Thyroid gland (tissue), 4 donors: Measurements from ENCODE around the gene UBTD1. TPM values are rescaled to one million over a fixed set of nuclear protein-coding genes. Genes with fewer than 3 reads are reported as not detected.

ENCODE experiments used
- DNase-seq, 2 donors: peaks; one replicate each; pipeline ENCODE4 v3.0.0-alpha.2; 2019
- H3K27ac ChIP-seq, 3 donors: fragments of 200-600 bp; sonication (generic); 1 replicate in 2 of 3; 2 replicates in 1 of 3; pipeline ENCODE4 v1.5.1; 2016 to 2019; ENCODE audit warnings: mild to moderate bottlenecking in 1 of 3, moderate library complexity in 1 of 3
- H3K27me3 ChIP-seq: fragments of 200-600 bp; sonication (generic); one replicate; pipeline ENCODE4 v1.5.1; 2019
- H3K36me3 ChIP-seq, 2 donors: fragments of 200-600 bp; sonication (generic); one replicate each; pipeline ENCODE4 v1.5.1; 2016 to 2019
- H3K4me1 ChIP-seq, 2 donors: fragments of 200-600 bp; sonication (generic); one replicate each; pipeline ENCODE4 v1.5.1; 2017 to 2019
- H3K4me3 ChIP-seq, 3 donors: fragments of 200-600 bp; sonication (generic); replicated peaks in 1 of 3; 1 replicate in 2 of 3; 2 replicates in 1 of 3; pipeline ENCODE4 v1.5.1; 2016; ENCODE audit warnings: mild to moderate bottlenecking in 1 of 3
- H3K9me3 ChIP-seq: fragments of 200-600 bp; sonication (generic); one replicate; pipeline ENCODE4 v1.5.1; 2017
- POLR2A ChIP-seq, 2 donors: fragments of 450-650 bp; IDR thresholded peaks; one replicate each; pipeline ENCODE4 v1.6.1; 2017; ENCODE audit warnings: antibody characterized with exemption in 2 of 2, mild to moderate bottlenecking in 2 of 2, moderate library complexity in 1 of 2
- WGBS, 2 donors: methylation state at CpG; one replicate each; pipeline ENCODE4 v1.1.5; 2017; 5-methylcytosine and 5-hydroxymethylcytosine counted together
- intact Hi-C: fragments of 100-400 bp; cut with DNase I; formaldehyde crosslinking; loops from one replicate; pipeline ENCODE4 v1.15.1; 2023
- total RNA-seq, 4 donors: library from RNA; depleted of rRNA; stranded (reverse); fragments of >200 nt; gene quantifications; one replicate each; pipeline ENCODE4 v1.2.3, GENCODE V29; 2016
- TF ChIP-seq, protein P1 (sequence below), 6 experiments: fragments of 200-600 bp in 3 of 6; fragments of 450-650 bp in 3 of 6; sonication (generic) in 3 of 6; IDR thresholded peaks; one replicate each; pipeline ENCODE4 v1.5.1; 2016 to 2019; ENCODE audit warnings: antibody characterized with exemption in 6 of 6, mild to moderate bottlenecking in 2 of 6, inconsistent platforms in 1 of 6, moderate library complexity in 1 of 6

Gene UBTD1
- total RNA-seq, 4 donors from 2014 or later = 7.8 to 27.8 (median 20.0) TPM

DNA sequence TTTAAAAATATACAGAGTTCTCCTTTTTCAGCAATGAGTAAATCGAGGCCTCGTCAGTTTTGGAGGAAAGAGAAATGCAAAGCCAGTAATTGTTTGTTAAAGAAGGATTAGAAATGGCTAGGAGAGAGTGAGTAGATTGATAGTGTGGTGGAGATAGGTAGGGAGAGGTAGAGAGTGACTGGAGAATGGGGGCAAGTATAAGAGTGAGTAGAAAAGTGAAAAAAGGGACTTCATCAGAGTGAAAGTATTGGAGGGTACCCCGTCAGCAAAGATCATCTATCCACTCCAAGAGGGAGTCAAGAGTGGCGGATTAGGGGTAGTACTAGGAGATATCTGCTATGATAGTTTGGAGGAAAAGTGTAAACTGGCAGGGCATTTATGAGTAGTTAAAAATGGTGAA, 64.6 kb downstream of the UBTD1 start:
- intact Hi-C loops = no loop called here
- 95 to 97% methylated on average over 4 of the region's 4 CpGs for WGBS, 2 donors
- H3K27ac ChIP-seq = no peak overlapping the region
- no peaks in the 10 kb centered on the region for H3K9me3 ChIP-seq
- no peak for DNase-seq
- H3K4me3 ChIP-seq = no peak overlapping the region
- H3K27me3 ChIP-seq = no peaks in the 10 kb centered on the region
- H3K36me3 ChIP-seq = no peaks in the 10 kb centered on the region
- H3K4me1 ChIP-seq = no peaks in the 10 kb centered on the region
- TF ChIP-seq, protein P1, sequence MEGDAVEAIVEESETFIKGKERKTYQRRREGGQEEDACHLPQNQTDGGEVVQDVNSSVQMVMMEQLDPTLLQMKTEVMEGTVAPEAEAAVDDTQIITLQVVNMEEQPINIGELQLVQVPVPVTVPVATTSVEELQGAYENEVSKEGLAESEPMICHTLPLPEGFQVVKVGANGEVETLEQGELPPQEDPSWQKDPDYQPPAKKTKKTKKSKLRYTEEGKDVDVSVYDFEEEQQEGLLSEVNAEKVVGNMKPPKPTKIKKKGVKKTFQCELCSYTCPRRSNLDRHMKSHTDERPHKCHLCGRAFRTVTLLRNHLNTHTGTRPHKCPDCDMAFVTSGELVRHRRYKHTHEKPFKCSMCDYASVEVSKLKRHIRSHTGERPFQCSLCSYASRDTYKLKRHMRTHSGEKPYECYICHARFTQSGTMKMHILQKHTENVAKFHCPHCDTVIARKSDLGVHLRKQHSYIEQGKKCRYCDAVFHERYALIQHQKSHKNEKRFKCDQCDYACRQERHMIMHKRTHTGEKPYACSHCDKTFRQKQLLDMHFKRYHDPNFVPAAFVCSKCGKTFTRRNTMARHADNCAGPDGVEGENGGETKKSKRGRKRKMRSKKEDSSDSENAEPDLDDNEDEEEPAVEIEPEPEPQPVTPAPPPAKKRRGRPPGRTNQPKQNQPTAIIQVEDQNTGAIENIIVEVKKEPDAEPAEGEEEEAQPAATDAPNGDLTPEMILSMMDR (IDR thresholded peaks at IDR 0.05) = no peak
- TF ChIP-seq POLR2A (IDR thresholded peaks at IDR 0.05) = no peak

DNA sequence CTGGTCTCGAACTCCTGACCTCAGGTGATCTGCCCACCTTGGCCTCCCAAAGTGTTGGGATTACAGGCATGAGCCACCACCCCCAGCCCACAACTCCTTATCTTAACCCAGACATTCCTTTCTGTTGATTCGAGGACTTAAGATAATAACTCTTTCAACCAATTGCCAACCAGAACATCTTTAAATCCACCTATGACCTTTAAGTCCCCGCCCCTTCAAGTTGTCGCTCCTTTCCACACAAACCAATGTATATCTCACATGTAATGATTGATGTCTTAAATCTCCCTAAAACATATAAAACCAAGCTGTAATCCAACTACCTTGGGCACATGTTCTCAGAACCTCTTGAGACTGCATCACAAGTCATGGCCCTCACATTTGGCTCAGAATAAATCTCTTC, 66.1 kb downstream of the UBTD1 start:
- peaks cover 0 to 5% of the 10 kb centered on the region in 2 donors for H3K36me3 ChIP-seq
- intact Hi-C loops = no loop called here

DNA sequence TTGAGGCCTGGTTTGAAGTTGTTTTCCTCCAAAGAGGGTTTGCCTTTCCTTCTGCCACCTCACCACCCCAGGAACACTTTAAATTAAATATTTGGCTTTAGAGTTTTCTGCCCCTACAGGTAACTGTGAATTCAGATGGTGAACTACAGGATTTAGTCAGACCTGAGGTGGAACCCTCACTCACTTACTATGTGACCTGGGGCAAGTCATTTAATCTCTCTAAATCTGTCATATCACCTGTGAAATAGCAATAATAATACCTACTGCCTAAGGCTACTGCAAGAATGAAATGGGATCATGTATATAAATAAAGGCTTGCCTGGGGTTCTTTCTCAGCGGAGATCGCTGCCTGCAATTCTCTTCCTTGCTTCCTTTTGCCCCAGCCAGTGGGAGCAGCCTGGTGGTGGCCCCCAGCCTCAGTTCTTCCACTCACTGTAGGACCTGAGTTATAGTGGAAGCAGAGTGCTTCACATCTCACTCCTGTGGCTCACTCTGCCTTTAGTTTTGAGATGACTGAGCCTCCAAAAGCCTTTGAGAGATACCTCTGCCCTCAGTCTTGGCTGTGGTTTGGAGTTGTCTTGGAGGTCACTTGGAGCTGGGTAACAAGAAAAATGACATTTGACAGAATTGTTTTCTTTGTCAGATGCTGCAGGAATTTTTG, 67.7 kb downstream of the UBTD1 start:
- no peaks in the 10 kb centered on the region for H3K9me3 ChIP-seq
- no peaks in the 10 kb centered on the region for H3K27me3 ChIP-seq
- no peak for DNase-seq
- H3K4me1 ChIP-seq = no peaks in the 10 kb centered on the region
- 98 to 100% methylated on average over 2 of the region's 2 CpGs for WGBS, 2 donors
- TF ChIP-seq, protein P1 (IDR thresholded peaks at IDR 0.05) = no peak
- TF ChIP-seq POLR2A (IDR thresholded peaks at IDR 0.05) = no peak
- H3K4me3 ChIP-seq = no peak overlapping the region
- no peak overlapping the region for H3K27ac ChIP-seq
- intact Hi-C loops = no loop called here
- H3K36me3 ChIP-seq = peaks cover 3 to 16% of the 10 kb centered on the region in 2 donors

More for the DNA sequence above, 66.1 kb downstream of the UBTD1 start:
- H3K27ac ChIP-seq = no peak overlapping the region
- TF ChIP-seq, protein P1 (IDR thresholded peaks at IDR 0.05) = no peak
- TF ChIP-seq POLR2A (IDR thresholded peaks at IDR 0.05) = no peak
- WGBS, 2 donors = 95 to 96% methylated on average over 4 of the region's 4 CpGs
- H3K27me3 ChIP-seq = no peaks in the 10 kb centered on the region
- no peak for DNase-seq
- no peaks in the 10 kb centered on the region for H3K4me1 ChIP-seq
- no peak overlapping the region for H3K4me3 ChIP-seq
- H3K9me3 ChIP-seq = no peaks in the 10 kb centered on the region

DNA sequence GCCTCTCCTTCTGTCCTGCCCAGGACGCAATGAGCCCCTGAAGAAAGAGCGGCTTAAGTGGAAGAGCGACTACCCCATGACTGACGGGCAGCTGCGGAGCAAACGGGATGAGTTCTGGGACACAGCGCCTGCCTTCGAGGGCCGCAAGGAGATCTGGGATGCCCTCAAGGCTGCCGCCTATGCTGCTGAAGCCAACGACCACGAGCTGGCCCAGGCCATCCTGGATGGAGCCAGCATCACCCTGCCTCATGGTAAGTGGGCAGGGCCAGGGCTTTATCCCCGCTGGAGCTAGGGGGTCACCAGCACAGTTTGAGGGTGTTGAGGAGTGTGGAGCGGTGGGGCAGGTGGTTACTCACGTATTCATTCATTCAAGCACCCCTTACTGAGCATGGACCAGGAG, 69.2 kb downstream of the UBTD1 start:
- DNase-seq = no peak
- no peaks in the 10 kb centered on the region for H3K9me3 ChIP-seq
- no peak overlapping the region for H3K27ac ChIP-seq
- no peaks in the 10 kb centered on the region for H3K27me3 ChIP-seq
- H3K4me3 ChIP-seq = no peak overlapping the region
- H3K4me1 ChIP-seq = peaks cover 6 to 8% of the 10 kb centered on the region in 2 donors
- 90 to 94% methylated on average over 14 to 15 of the region's 15 CpGs for WGBS, 2 donors
- intact Hi-C loops = no loop called here
- TF ChIP-seq, protein P1 (IDR thresholded peaks at IDR 0.05) = no peak
- TF ChIP-seq POLR2A (IDR thresholded peaks at IDR 0.05) = no peak
- H3K36me3 ChIP-seq = peaks cover 3 to 16% of the 10 kb centered on the region in 2 donors

DNA sequence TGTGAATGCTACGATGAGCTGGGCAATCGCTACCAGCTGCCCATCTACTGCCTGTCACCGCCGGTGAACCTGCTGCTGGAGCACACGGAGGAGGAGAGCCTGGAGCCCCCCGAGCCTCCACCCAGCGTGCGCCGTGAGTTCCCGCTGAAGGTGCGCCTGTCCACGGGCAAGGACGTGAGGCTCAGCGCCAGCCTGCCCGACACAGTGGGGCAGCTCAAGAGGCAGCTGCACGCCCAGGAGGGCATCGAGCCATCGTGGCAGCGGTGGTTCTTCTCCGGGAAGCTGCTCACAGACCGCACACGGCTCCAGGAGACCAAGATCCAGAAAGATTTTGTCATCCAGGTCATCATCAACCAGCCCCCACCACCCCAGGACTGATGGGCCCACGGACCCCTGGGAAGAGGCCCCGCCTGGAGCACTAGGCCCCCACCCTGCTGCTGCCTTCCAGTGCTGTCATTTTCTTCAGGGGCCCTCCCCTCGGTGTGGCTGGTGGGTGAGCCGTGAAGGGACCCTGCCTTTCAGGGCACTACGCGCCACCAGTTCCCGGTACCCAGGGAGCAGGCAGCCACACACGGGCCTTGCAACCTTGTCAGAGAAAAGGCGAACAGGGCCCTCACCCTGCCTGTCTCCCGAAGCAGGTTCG, 71.5 kb downstream of the UBTD1 start:
- Histone ChIP-seq H3K27ac (no peak overlapping the region), H3K4me3 (no peak overlapping the region), H3K27me3 (no peaks in the 10 kb centered on the region), H3K9me3 (no peaks in the 10 kb centered on the region), H3K4me1 (peaks cover 16 to 21% of the 10 kb centered on the region in 2 donors), H3K36me3 (peaks cover 3 to 16% of the 10 kb centered on the region in 2 donors)
- TF ChIP-seq POLR2A (IDR thresholded peaks at IDR 0.05) = no peak
- TF ChIP-seq, protein P1 (IDR thresholded peaks at IDR 0.05) = no peak
- intact Hi-C loops = no loop called here
- WGBS, 2 donors = 91 to 94% methylated on average over 13 to 25 of the region's 33 CpGs
- no peak for DNase-seq
